GM19043 (cell line): Measurements from ENCODE around the gene RHBDD1.

Experiments used
- ATAC-seq: cut with Tn5 transposase; IDR thresholded peaks from one replicate; pipeline ENCODE4 v1.9.1; 2021; ENCODE audit warnings: low read depth; ENCODE audit not compliant: unreplicated experiment

Gene RHBDD1

GRCh38 chr2:227020416-227020815, 184.6 kb downstream of the RHBDD1 start:
- no peak for ATAC-seq

GRCh38 chr2:227022608-227023007, 186.8 kb downstream of the RHBDD1 start:
- ATAC-seq: no peak

- peak; percentile 66 for ATAC-seq
Observed at GRCh38 chr2:227025510-227025909, 189.7 kb downstream of the RHBDD1 start.

GRCh38 chr2:227029426-227030105, 193.7 kb downstream of the RHBDD1 start:
- no peak for ATAC-seq

- ATAC-seq: no peak
Observed at GRCh38 chr2:227030789-227031188, 194.9 kb downstream of the RHBDD1 start.

DNA sequence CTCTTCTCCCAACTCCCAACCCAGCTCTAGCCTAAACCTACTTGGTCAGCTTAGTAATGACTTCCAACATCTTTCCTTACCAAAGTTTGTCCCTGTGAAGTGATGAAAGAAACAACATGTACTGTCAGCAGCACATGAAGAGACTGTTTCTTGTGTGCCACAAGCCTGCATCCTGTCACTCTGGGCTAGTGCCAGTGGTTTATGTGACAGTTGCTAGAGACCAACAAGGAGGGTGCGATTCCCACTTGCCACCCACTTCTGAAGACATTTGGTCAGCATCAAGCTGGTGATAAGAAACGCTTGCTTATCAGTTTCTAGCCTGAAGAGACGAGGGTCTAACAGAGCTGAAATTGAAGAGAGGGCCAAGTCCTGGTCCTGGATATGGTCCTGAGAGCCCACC, 195.5 kb downstream of the RHBDD1 start:
- ATAC-seq: no peak

GRCh38 chr2:227033471-227034148, 197.8 kb downstream of the RHBDD1 start:
- peak; percentile 78 for ATAC-seq

DNA sequence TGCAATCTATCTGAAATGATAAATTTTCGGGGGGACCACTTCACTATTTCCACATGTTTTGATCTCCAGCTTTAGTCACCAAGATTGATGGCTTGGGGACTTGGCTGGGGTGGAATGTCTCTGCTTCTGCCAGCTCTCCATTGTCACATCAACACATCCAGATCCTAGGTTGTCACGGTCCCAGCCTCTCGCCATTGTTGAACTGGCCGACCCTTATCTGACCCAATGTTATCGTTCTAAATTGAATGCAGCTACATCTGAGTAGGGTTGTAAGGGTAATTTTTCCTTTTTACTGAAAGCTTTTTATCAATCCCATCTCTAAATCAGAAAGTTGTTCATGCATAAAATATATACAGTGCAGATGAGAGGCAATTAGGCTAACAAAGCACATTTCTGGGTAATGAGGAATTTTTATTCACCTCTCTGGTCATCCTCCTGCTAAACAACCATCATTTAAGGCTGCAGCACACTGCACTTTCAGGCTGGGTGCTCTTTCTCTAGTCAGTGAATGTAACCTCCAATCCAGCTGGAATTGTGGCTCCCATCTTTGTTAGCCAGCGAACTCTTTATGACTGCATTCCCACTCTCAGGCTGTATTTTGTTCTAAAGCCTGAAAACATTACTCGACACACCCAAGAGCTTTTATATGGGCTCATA, 200.0 kb downstream of the RHBDD1 start:
- ATAC-seq: no peak

- ATAC-seq: no peak
Observed at GRCh38 chr2:227036527-227036926, 200.7 kb downstream of the RHBDD1 start.

DNA sequence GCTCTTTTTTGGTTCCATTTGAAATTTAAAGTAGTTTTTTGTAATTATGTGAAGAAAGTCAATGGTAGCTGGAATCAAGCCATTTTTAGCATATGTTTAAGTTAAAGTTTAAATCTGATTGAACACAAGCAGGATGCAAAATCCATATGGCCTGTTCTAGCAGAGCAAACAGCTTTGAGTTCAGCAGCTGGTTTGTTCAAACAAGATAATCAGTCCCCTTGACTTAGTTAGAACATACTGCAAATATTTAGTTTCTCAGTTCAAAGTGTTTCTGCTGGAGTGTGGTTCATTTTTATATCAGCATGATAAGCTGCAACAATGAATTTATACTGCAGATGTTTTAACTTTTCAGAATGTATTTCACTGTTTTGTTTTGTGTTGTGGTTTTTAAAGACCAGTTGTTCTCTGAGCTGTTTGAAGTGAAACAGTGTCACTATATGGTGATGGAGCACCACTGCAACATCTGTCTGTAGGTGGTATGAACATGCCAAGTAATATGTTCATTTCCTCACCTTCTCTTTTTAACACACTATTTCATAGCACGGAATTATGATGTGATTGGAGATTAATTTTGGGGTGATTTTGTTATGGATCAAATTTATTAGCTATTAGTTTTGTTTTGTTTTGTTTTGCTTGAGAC, 202.8 kb downstream of the RHBDD1 start:
- ATAC-seq: no peak

DNA sequence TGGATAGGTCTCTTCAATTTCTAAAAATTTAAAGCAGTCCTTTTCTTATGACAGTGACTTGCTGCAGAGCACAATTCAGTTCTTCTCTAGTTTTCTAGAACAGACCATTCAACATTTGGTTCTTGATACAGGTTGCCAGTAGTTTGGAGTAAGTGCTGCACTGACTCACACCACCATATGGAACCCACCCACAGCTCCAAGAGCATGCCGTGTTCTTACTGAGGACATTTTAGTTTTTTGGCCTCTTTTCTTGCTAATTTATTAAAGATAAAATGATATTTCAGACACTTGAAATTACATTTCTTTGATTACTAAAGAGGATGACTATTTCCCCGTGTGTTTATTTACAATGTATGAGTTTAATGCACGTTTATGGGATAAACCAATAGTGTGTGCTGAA, 208.1 kb downstream of the RHBDD1 start:
- no peak for ATAC-seq
